HG02938 (cell line): ENCODE data around the gene HIPK2.

Experiments
- ATAC-seq: cut with Tn5 transposase; IDR thresholded peaks from one replicate; pipeline ENCODE4 v1.9.1; 2021; ENCODE audit warnings: mild to moderate bottlenecking, moderate library complexity; ENCODE audit not compliant: unreplicated experiment

HIPK2 gene

DNA sequence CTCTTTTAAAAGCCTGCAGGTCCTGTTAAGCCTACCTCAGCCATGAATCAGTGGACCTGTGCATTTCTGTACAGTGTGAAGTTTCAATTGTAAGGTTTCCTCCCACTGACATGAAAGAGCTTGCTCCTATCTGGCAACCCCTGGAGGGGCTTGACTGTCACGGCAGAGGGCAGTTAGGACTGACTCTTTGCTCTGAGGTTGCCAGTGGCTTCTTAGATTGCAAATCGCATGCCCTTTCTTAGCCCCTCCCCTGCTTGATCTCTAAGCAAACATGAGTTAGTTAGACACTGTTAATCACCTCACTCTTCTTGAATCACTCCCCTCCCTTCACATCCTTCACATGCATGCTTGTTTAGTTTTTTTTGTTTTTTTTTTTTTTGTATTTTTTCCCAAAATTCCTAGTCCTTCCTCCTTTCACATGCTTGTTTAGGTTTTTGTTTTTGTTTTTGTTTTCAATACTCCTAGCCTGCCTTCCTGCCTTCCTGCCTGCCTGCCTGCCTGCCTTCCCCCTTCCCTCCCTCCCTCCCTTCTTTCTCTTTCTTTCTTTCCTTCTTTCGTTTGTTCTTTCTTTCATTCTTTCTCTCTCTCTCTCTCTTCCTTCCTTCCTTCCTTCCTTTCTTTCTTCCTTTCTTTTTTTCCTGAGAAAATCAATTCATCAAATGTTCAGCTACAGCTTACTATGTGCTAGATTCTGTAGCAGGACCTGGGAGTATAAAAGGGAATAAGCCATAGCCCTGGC, 6.0 kb upstream of the HIPK2 start:
- ATAC-seq = no peak

DNA sequence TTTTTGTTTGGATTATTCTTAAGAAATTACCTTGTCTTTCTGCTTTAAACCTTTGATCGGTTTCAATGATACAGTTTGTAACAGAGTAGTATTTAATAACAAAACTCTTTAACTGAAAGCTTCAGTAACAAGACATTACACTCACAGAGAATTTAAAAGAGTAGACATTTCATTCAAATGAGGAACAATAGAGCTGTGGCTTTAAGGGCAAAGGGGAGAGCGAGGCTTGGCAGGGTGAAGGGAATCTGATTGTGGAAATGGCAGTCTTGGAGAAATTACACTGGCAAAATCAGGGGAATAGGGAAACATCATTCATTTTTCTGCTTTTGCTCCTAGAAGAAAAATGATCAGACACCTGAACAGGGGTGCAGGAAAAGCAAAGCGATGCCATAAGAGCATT, 5.1 kb upstream of the HIPK2 start:
- ATAC-seq = no peak

DNA sequence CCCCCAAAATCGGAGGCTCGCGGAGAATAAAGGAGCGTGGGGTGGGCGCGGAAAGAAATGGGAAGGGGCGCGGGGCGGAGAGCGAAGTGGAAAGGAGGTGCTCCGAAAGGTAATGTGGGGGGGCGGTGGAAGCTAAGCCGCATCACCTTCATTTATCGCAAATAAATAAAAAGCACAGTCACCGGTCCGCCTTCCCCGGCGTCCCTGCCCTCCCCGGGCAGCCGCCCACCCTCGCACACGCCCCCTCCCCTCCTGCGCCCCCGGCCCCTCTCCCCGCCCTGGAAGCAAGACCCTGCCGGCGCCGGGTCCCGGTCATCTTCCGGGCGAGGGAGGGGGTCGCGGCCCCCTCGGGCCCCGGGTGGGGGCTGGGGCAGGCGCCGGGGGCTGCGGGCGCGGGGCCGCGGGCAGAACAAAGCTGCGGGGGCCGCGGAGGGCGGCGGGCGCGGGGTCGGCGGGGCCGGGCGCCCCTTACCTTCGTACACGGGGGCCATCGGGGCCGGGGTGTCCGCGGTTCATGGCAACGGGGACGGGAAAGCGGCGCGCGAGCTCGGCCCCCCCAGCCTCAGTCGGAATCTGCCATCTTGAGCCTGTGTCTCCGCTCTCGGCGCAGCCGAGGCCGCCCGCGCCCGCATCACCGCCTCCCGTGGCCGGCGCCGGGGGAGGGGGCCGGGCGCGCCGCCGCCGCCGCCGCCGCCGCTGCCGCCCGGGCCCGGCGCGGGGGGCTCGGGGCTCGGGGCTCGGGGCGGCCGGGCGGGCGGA, 486 bp downstream of the HIPK2 start:
- ATAC-seq = no peak

DNA sequence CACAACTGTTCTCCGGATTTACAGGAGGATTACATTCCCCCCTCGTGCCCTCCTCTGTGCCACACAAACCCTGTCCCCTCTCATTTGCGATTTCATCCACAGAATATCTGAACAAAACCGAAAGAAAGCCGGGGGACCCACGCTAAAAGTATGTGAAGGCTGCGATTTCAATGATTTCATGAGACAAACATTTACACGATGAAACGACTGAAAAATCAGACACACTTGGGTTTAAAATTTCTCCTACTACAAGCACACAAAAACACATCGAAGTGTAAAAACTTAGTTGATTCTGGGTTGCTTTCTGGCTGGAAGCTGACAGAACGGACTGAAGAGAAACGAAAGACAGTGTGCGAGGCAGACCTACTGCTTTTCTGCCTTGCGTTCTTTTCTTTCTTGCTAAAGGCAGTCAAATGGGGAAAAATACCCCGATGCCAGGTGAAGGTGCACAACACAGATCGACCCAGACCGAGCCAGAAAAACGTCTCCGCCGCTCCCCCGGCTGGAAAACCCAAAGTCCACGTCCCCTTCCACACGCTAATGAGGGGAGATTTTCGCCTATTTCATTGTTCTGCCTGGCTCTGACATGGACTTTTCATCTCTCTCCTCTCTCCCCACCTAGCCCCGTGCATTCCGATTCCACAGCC, 1.2 kb downstream of the HIPK2 start:
- ATAC-seq = no peak

DNA sequence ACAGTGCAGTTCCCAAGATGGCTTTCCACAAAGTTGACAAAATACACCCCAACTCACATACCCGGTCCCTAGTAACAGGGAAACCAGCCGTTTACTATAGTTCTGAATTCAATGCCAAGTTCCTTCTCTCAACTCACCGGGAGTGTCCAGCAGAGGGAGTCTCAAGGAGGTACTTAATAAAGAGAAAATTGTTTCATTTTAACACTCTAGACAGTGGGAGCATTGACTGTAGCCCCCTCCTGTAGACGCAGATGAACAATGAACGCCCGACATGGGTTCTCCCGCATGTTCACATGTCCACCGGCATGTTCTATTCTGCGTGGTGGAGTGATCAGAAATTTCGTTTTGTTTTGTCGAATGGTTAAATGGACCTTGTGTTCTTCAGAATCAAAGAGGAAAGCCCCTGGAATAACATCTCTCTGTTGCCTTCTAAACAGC, 1.9 kb downstream of the HIPK2 start:
- peak; percentile 42 for ATAC-seq

DNA sequence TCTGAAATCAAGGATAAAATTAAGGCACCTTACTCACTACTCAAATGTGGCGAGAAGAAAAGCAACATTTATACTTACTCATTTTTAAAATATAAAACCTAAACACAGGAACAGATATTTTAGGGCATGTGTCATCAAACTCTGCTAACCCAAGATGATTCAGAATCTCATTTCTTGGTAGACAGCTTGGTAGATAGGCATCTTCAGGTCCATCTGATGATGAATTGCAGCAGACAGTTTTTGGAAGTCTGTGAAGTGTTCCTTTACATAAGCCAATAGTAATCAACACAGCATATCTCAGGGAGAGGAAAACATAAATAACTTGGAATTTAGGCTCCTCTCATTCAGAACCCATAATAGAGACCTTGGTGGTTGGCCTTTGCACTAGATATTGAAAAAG, 3.4 kb downstream of the HIPK2 start:
- ATAC-seq = no peak

DNA sequence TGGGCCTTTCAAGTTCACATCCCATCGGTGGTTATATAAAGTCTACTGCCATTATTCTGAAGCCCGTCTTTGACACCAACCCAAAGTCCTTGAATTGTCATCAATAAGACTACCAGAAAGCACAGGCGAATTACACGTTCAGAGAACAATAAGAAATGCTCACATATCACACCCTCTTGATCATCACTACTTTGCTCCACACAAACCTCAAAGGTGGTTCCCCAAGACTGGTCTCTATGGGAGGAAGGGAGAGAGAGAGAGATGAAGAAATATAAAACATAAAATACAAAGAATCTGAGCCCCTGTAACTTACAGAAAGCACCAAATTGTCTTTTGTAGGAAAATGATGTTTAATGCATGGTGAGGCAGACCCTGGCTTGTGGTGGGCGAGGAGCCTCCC, 4.4 kb downstream of the HIPK2 start:
- no peak for ATAC-seq

DNA sequence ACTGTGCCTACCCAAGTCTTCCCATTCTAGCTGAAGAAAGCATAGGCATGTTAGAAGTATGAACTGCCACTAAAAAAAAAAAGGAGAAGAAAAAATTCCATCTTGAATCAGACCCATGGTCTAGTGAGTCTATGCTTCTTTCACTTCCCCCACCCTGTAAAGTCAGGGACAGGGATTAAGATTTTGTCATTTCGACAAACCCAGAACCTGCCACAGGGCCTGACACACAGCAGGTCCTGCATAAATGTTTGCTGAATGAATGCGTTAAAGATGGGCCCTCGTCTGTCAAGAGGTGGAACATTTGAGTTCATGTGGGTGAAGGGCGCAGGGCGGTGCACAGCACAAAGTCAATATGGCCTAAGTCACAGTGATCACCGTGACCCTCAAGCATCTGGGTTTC, 4.9 kb downstream of the HIPK2 start:
- no peak for ATAC-seq

DNA sequence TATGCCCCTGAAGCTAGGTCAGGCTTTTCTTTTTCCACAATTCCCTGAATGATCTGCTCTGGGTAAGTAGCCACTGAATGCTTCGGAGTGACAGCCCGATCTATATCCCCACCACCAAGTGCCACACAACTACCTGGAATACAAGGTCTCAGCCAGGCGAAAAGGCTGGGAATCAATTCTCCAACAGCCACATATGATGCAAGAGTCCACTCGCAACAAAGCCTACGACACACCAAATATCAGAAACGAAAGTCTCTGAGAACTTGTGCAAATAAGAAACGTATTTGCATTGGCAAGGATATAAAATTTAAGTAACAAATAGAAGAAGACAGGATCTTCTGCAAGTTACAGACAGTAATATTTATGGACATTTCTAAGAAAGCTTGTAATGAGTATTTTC, 5.7 kb downstream of the HIPK2 start:
- ATAC-seq = no peak

DNA sequence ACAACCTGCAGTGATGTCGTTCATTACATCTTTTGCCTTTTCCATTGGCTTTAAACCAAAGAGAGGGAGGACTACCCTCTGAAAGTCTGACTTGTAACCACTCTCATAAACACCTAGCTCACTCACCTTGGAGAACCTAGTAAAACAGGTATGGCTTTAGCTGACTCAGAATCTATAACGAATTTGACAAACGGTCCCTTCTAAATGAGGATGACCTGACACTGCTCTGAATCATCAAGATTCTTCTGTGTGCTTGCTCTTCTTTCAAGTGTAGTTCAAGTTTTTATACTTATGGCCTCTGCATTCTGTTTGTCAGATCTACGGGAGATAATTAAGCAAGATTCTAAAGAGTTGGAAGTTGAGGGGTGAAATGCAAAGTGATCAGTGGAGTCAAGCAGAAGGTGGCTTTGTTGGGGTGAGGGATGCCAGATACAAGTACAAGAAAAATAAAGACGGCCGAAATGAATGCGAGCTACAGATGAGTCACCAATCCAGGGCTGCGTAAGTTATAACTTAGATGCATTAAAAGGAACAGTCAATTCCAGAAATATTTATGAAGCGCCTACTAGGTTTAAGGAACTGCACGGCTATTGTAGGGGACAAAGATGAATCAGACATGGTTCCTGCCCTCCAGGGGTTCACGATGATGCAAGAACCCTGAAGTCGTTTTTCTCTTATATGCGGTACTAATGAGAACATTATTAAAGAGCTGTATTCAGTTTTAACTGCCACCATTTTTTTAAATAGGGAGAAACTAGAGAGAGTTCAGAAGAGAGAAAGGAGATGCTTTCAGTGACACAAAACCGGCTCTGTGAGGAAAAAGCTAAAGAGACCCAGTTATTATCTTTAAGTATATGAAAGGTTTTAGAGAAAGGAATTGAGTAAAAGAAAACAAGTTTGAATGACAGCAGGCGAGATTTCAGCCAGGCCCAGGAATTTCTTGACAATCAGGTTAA, 6.5 kb downstream of the HIPK2 start:
- no peak for ATAC-seq

DNA sequence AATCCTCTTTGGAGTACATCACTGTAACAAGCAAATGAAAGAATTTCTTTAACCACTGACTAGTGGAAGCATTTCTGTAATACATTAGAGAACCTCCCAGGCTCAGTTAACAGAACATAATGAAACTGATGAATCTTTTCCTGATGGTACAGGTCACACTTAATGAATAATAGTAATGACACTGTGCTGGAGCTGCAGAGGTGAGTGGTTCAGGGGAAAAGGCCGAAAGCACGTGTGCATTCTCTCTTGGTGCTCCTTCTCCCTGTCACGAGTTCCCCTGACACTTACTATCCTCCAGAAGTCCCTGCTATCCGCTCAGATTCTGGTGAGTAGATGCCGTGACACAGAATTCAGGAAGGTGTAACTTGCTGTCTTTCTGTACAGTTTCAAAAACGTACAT, 8.0 kb downstream of the HIPK2 start:
- ATAC-seq = no peak

DNA sequence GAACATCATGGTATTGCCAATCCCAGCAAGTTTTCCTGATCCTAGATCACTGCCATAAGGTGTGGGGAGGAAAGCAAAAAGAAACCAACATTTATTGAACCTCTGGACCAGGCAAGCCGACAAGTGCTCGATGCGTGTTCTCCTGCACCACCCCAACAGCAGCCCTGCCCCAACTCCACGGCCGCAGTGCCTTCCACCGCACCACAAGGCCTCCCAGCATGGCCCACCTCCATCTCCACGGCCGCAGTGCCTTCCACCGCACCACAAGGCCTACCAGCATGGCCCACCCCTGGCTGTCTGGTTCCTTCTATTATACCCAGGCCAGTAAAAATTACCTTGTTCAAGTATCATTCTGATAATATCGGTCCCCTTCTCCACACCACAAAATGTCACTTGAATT, 8.7 kb downstream of the HIPK2 start:
- ATAC-seq = no peak

DNA sequence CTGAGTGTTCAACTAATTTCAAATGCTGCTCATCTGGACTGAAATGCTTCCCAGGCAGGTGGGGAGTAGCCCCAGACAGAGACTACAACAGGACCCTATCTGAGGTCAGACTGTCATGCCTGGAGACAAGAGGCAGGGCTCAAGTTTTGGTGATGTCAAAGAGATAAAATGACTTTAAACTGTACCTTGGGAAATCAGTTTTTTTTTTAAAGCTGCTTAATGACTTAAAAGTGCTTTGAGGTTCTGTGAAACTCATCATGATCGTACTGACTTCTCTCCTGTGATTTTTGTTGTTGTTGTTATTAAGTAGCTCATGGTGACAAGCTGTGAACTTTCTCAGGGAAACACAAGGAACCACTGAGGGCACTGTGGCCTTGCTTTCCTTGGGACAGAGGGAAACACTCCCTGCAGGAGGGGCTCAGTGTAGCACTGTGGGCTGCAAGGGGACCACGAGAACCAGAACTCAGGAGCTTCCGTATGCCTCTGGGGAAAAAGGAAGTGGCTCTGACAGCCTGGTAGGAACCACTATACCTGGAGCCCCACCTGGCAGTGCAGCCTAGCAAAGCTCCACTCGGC, 9.5 kb downstream of the HIPK2 start:
- ATAC-seq = no peak

DNA sequence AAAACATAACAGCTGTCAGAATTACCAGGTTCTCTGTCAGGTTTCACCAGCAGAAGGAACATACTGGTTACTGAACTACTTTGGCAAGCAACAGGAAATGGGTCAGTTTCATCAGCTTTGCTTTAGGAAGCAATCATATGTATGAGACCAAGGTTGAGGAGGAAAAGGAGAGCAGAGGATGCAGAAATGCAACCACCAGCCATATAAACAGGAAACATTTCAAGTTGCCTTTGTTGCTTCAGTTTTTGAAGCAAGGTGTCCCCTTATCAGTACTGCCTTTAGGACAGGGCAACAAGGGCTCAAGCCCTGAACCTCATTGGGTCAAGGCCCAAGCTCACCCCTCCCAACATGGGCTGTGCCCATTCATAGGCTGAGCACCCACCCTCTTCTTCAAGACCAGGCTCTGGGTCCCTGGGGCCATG, 10.2 kb downstream of the HIPK2 start:
- peak; percentile 91 for ATAC-seq

DNA sequence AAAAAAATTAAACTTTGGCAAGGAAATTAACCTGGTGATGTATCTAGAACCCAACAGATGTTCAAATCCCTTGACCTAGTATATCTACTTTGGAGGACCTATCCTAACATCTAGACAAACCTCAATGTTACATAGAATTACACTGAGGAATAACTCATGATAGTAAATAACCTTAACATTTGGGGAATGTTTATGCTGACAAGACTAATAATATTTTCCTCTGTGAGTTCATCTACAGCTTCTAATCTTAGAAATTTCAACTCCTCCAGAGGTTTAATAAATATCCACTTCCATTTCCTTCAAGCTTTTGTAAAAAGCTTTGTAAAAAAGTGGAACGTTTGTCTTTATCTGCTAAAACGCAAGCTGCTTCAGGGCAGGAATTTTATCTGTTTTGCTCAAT, 12.7 kb downstream of the HIPK2 start:
- no peak for ATAC-seq

DNA sequence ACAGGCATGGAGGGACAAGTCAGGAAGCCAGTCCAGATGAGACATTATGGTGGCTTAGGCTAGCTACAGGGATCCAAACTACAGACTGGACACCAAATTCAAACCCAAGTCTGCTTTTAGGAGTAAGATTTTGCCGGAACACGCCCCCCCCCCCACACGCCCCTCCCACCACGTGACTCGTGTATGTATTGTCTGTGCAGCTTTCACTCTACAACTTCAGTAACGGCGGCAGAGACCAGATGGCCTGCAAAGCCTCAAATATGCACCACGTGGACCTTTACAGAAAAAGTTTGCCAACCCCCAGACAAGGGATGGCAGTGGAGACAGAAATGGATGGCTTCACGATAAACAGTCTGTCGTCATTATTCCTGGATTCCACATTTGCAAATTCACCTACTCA, 14.5 kb downstream of the HIPK2 start:
- no peak for ATAC-seq

DNA sequence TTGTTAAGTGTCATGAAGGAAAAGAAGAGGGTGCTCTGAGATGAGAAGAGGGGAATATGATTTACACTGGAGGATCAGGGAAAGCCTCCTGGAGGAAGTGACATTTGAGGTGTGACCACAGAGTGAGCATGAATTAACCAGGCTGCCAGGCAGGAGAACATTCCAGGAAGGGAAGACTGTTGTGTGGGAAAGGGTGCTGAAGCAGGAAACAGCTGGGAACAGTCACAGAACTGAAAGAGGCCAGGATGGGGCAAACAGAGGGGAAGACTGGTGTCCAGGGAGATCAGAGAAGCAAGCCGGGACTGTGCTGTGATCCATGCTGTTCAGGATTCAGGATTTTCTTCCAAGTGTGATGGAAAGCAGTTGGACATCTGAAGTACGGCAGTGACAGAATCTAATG, 14.9 kb downstream of the HIPK2 start:
- no peak for ATAC-seq

DNA sequence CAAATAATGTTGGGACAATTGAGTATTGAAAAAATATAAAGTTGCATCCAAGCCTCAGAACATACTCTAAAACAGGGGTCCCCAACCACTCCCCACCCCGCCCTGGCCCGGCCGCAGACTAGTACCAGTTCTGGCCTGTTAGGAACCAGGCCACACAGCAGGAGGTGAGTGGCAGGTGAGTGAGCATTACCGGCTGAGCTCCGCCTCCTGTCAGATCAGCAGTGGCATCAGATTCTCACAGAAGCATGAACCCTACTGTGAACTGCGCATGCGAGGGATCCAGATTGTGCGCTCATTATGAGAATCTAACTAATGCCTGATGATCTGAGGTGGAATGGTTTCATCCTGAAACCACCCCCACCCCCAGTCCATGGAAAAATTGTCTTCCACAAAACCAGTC, 19.4 kb downstream of the HIPK2 start:
- ATAC-seq = no peak

DNA sequence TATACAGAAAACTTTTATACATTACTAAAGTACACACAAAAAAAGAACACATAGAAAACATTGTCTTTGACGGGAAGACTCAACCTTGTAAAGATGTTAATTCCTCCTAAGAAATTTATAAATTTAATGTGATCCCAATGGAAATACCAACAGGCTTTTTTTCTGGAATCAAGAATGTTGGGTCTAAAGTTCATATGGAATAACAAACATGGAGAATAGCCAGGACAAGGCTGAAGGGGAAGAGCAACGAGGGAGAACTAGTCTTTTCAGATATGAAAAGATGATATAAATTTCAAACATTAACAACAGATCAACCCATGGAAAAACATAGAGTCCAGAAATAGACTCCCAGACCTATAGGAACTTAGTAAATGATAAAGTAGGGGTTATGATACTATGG, 19.8 kb downstream of the HIPK2 start:
- ATAC-seq = no peak

DNA sequence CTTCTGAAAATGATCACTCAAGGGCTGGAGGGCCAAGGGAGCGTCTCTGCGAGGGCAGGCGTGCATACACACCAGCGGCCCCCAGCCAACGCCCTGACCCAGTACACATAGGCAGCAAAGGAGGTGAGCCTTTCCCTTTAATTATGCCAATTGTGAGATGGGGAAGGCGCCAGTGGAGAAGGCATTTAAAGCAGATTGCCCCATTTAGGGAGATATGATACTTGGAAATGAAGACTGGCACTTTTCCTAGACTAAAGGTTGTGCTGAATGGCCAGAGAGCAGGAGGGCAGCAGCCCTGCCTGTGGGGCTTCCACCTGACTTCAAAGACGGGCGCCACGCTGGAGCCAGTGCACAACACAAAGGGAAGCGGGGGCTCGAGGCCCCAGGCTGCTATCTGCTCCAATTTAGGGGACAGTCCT, 24.1 kb downstream of the HIPK2 start:
- no peak for ATAC-seq
